Measurements from ENCODE around the gene RPL27A. TPM values are rescaled to one million over a fixed set of nuclear protein-coding genes. Genes with fewer than 3 reads are reported as not detected.

Gene RPL27A
- total RNA-seq, 3 donors from 2014 or later, result 907 to 1,119 (median 1,000) TPM

DNA sequence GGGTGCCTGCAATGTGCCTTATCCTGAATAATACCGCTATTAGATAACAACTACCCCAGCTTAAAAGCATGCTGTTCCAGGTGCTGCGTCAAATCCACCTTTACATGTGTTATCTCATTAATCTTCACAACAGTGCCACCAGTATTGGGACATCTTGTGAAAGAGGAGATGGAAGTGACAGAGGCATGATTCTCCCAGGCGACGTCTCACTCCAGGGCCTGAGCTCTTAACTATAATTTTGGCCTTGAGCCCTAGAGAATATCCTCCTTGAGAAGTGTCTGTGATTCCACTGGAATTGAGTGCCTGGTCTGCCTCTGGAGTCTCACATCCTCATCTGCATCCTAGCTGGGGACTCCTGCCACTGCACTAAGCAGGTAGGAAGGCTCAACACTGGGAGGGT is 43.8 kb downstream of the RPL27A start:
- intact Hi-C loops (cut with DNase I; ENCODE audit: low total_unique reads), result no loop called here
- DNase-seq (ENCODE audit: low spot score in 2 of 2), result no peak
- no peak for TF ChIP-seq POLR2A (IDR thresholded peaks at IDR 0.05)
- TF ChIP-seq POLR2AphosphoS5 (IDR thresholded peaks at IDR 0.05), result no peak
- TF ChIP-seq, protein P1, sequence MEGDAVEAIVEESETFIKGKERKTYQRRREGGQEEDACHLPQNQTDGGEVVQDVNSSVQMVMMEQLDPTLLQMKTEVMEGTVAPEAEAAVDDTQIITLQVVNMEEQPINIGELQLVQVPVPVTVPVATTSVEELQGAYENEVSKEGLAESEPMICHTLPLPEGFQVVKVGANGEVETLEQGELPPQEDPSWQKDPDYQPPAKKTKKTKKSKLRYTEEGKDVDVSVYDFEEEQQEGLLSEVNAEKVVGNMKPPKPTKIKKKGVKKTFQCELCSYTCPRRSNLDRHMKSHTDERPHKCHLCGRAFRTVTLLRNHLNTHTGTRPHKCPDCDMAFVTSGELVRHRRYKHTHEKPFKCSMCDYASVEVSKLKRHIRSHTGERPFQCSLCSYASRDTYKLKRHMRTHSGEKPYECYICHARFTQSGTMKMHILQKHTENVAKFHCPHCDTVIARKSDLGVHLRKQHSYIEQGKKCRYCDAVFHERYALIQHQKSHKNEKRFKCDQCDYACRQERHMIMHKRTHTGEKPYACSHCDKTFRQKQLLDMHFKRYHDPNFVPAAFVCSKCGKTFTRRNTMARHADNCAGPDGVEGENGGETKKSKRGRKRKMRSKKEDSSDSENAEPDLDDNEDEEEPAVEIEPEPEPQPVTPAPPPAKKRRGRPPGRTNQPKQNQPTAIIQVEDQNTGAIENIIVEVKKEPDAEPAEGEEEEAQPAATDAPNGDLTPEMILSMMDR (IDR thresholded peaks at IDR 0.05), result no peak

DNA sequence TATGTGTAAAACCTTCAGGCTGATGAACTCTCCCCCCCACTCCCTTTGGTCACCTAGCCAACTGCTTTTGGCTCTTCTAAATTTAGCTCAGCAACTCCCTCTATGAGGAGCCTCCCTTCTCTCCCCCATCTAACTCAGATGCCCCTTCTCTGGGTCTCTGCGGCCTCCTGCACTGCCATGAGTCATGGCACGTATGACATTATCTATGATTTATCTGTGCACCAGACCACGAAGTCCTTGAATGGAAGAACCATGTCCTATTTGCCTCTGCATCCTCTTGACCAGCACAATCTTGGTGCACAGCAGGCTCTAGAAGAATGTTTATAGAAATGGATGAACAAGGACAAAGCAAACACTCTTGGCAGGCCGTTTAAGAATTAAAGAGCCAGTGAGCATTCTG is 46.0 kb downstream of the RPL27A start:
- no peaks in the 10 kb centered on the region for H3K9me3 ChIP-seq
- DNase-seq (ENCODE audit: low spot score in 2 of 2), result no peak
- no peaks in the 10 kb centered on the region for H3K27me3 ChIP-seq
- H3K4me1 ChIP-seq, result peaks cover 8 to 13% of the 10 kb centered on the region in 2 donors
- peak overlapping the region; percentile 78 to 87 for H3K27ac ChIP-seq
- no peaks in the 10 kb centered on the region for H3K36me3 ChIP-seq
- H3K4me3 ChIP-seq, result no peak overlapping the region
- TF ChIP-seq POLR2A (IDR thresholded peaks at IDR 0.05) (no peak), POLR2AphosphoS5 (IDR thresholded peaks at IDR 0.05) (no peak)
- TF ChIP-seq, protein P1 (IDR thresholded peaks at IDR 0.05), result no peak
- intact Hi-C loops (cut with DNase I; ENCODE audit: low total_unique reads), result no loop called here

More for the DNA sequence above, 43.8 kb downstream of the RPL27A start:
- Histone ChIP-seq H3K27ac (peak overlapping the region; percentile 48 to 70), H3K4me1 (peaks cover 12 to 14% of the 10 kb centered on the region in 2 donors), H3K4me3 (no peak overlapping the region), H3K9me3 (no peaks in the 10 kb centered on the region), H3K27me3 (no peaks in the 10 kb centered on the region), H3K36me3 (no peaks in the 10 kb centered on the region)

DNA sequence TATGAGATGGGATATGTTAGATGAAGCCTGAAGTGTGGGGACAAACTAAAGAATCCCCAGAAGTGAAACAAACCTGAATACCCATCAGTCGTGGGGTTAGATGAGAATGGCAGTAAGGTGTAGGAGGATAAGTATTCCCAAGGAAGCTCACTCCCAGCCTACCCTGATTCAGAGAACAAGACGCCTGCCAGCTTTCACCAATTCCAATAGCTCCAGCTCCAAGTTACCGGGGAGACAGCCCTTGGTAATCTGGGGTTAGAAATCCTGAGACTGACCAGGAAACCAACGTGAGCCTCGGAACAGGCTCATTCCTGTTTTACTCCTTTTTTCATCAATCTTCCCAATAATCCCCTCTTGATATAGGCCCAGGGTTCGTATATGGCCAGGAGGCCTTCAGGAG is 46.5 kb downstream of the RPL27A start:
- H3K4me1 ChIP-seq, result peaks cover 8 to 13% of the 10 kb centered on the region in 2 donors
- H3K27ac ChIP-seq, result peak overlapping the region; percentile 78 to 87
- intact Hi-C loops (cut with DNase I; ENCODE audit: low total_unique reads), result no loop called here

DNA sequence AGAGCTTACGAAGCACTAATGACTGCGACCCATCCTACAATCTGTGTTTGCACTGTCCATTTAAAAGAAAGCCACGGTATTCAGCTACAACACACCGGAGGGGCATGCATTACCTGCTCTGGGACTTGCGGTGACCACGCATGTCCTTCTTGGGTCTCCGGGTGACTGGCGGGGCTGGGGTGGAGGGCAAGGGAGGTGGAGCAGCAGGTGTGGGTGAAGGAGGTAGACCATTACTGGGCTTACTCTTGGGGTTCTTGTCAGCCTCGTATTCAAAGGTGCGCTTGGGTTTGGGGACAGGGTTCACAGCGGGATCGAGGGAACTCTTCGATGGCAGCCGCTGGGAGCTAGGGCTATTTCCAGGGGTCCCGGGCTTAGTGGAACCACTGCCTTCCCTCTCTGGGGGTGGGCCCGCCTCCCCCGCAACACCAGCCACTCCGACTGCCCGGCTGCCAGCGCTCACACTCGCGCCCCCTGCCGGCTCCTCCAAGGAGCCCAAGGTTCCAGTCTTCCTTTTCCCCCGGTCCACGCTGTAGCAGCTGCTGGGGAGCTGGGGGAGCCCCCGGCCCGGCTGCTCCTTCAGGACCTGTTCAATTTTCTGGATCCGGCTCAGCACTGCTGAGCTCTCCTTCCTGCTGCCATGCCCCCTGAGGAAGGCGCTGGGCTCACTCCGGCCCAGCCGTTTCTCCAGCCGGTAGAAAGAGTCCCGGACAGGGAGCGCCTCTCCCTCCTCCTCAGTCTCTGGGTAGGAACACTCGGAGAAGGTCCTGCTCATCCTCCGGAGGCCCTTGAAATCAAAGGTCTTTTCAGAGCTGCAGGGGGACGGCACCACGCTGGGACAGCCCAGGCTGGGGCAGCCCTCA is 47.5 kb downstream of the RPL27A start:
- Histone ChIP-seq H3K9me3 (no peaks in the 10 kb centered on the region), H3K36me3 (no peaks in the 10 kb centered on the region), H3K27me3 (no peaks in the 10 kb centered on the region), H3K27ac (peak overlapping the region; percentile 78 to 87), H3K4me1 (peaks cover 8 to 13% of the 10 kb centered on the region in 2 donors), H3K4me3 (no peak overlapping the region)
- TF ChIP-seq POLR2A (IDR thresholded peaks at IDR 0.05) (no peak), POLR2AphosphoS5 (IDR thresholded peaks at IDR 0.05) (no peak)
- TF ChIP-seq, protein P1 (IDR thresholded peaks at IDR 0.05), result no peak
- intact Hi-C loops (cut with DNase I; ENCODE audit: low total_unique reads), result no loop called here
- no peak for DNase-seq (ENCODE audit: low spot score in 2 of 2)

More for the DNA sequence above, 46.5 kb downstream of the RPL27A start:
- no peaks in the 10 kb centered on the region for H3K27me3 ChIP-seq
- no peak overlapping the region for H3K4me3 ChIP-seq
- no peak for DNase-seq (ENCODE audit: low spot score in 2 of 2)
- no peaks in the 10 kb centered on the region for H3K9me3 ChIP-seq
- H3K36me3 ChIP-seq, result no peaks in the 10 kb centered on the region
- TF ChIP-seq POLR2A (IDR thresholded peaks at IDR 0.05), result no peak
- TF ChIP-seq POLR2AphosphoS5 (IDR thresholded peaks at IDR 0.05), result no peak
- TF ChIP-seq, protein P1 (IDR thresholded peaks at IDR 0.05), result no peak

DNA sequence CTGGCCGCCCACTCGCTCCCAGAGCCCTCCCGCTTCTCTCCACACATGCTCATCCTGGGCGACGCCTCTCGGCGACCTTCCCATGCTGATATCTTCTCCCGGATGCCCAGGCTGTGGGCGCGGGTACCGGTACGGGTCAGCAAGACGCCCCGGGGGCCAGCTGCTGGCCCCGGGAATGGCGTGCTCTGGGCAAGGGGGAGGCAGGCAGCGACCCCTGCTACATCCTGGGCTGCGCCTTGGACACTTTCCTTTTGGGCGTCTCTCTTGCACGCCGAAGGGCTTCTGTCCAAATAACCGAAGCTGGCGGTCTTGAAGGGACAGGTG is 48.1 kb downstream of the RPL27A start:
- Histone ChIP-seq H3K4me3 (no peak overlapping the region), H3K4me1 (peaks cover 8 to 13% of the 10 kb centered on the region in 2 donors)

More for the DNA sequence above, 48.1 kb downstream of the RPL27A start:
- intact Hi-C loops (cut with DNase I; ENCODE audit: low total_unique reads), result no loop called here
- H3K36me3 ChIP-seq, result no peaks in the 10 kb centered on the region
- peak overlapping the region; percentile 78 to 87 for H3K27ac ChIP-seq
- H3K27me3 ChIP-seq, result no peaks in the 10 kb centered on the region
- no peak for DNase-seq (ENCODE audit: low spot score in 2 of 2)
- no peaks in the 10 kb centered on the region for H3K9me3 ChIP-seq
- no peak for TF ChIP-seq POLR2AphosphoS5 (IDR thresholded peaks at IDR 0.05)
- TF ChIP-seq POLR2A (IDR thresholded peaks at IDR 0.05), result no peak
- TF ChIP-seq, protein P1 (IDR thresholded peaks at IDR 0.05), result no peak
